NT2/D1 (cell line): ENCODE results near the gene LAD1.

Experiments used
- SUZ12 ChIP-seq: IDR thresholded peaks from 2 replicates; pipeline ENCODE4 v1.6.1; 2011; ENCODE audit not compliant: insufficient read length, insufficient read depth; ENCODE audit errors: extremely low read depth
- YY1 ChIP-seq: IDR thresholded peaks from 2 replicates; pipeline ENCODE4 v1.6.1; 2011; ENCODE audit not compliant: insufficient read length, insufficient read depth
- ZNF274 ChIP-seq: IDR thresholded peaks from 2 replicates; pipeline ENCODE4 v1.6.1; 2011; ENCODE audit warnings: mild to moderate bottlenecking, low read depth, low read length

DNA sequence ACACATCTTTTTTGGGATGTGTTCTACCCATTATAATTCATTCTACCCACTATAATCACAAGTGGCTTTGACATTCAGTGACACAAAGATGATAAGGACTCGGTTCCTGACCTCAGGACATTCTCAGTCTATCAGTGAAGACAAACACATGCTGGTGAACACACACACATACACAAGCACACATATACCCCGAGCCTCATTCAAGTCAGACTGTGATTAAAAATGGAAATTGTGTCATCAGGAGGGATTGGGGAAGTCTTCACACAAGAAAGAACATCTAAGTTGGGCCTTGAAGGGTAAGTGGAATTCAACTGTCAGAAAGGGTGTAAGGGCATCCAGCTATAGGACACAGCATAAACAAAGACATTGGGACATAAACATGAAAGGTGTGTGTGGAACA lies 2.6 kb upstream of the LAD1 start:
- TF ChIP-seq ZNF274 (no peak), SUZ12 (no peak), YY1 (no peak)
